Measurements from ENCODE around the gene ERCC6L. TPM values are rescaled to one million over a fixed set of nuclear protein-coding genes. Genes with fewer than 3 reads are reported as not detected.

The ERCC6L gene
- total and polyA plus RNA-seq, 2 donors (not counting 1 experiment from before 2014, with no cell fraction given): 0.34 to 0.61 TPM

GRCh38 chrX:72255864-72256263 is 17.0 kb upstream of the ERCC6L start:
- ChIA-PET CTCF (interaction anchor here (1.7 kb wide), 1 partner anchor 12 kb away, joined by 6 read pairs; no protein-coding TSS in a partner anchor), POLR2A (no interaction called here)
- no peaks in the 10 kb centered on the region for H3K4me1 Mint-ChIP-seq
- TF ChIP-seq EZH2 (IDR thresholded peaks at IDR 0.05; ENCODE audit: borderline replicate concordance, insufficient read depth, low read depth, low read length, poor library complexity, severe bottlenecking): no peak
- TF ChIP-seq, protein P1, sequence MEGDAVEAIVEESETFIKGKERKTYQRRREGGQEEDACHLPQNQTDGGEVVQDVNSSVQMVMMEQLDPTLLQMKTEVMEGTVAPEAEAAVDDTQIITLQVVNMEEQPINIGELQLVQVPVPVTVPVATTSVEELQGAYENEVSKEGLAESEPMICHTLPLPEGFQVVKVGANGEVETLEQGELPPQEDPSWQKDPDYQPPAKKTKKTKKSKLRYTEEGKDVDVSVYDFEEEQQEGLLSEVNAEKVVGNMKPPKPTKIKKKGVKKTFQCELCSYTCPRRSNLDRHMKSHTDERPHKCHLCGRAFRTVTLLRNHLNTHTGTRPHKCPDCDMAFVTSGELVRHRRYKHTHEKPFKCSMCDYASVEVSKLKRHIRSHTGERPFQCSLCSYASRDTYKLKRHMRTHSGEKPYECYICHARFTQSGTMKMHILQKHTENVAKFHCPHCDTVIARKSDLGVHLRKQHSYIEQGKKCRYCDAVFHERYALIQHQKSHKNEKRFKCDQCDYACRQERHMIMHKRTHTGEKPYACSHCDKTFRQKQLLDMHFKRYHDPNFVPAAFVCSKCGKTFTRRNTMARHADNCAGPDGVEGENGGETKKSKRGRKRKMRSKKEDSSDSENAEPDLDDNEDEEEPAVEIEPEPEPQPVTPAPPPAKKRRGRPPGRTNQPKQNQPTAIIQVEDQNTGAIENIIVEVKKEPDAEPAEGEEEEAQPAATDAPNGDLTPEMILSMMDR (IDR thresholded peaks at IDR 0.05): no peak
- Histone ChIP-seq H3K9me3 (ENCODE audit: control extremely low read depth in 1 of 3, control insufficient read depth in 2 of 3, insufficient read depth in 1 of 3, low read length in 2 of 3) (no peaks in the 10 kb centered on the region), H3K4me1 (ENCODE audit: control insufficient read depth in 2 of 2, insufficient read depth in 2 of 2, low read length in 2 of 2) (no peaks in the 10 kb centered on the region), H4K20me1 (ENCODE audit: control insufficient read depth, insufficient read depth, low read length, poor library complexity, severe bottlenecking) (no peaks in the 10 kb centered on the region), H3K9ac (ENCODE audit: low read length) (no peak overlapping the region), H2AFZ (ENCODE audit: insufficient read depth, low read depth, low read length, poor library complexity, severe bottlenecking) (no peak overlapping the region), H3K4me3 (ENCODE audit: control extremely low read depth in 1 of 5, extremely low read depth in 1 of 5, insufficient read depth in 1 of 5, low read depth in 2 of 5, low read length in 4 of 5) (no peak overlapping the region), H3K36me3 (replicated peaks in 1 of 2; ENCODE audit: control extremely low read depth in 1 of 2, control insufficient read depth in 1 of 2, extremely low read depth in 1 of 2, insufficient read depth in 2 of 2, low read length in 1 of 2) (no peaks in the 10 kb centered on the region), H3K27me3 (replicated peaks in 1 of 4; ENCODE audit: control extremely low read depth in 1 of 4, control insufficient read depth in 3 of 4, insufficient read depth in 4 of 4, low read length in 3 of 4) (peaks cover 0 to 5% (median 1%) of the 10 kb centered on the region in 4 experiments), H3K27ac (ENCODE audit: low read length in 2 of 2) (no peak overlapping the region), H3K4me2 (replicated peaks; ENCODE audit: low read depth, low read length, poor library complexity, severe bottlenecking) (no peak overlapping the region), H3K79me2 (ENCODE audit: control insufficient read depth, insufficient read depth, low read length) (no peaks in the 10 kb centered on the region)
- no peak for ATAC-seq (ENCODE audit: low read depth)
- no peaks in the 10 kb centered on the region for H3K9me3 Mint-ChIP-seq (ENCODE audit: insufficient read depth)
- intact Hi-C loops (cut with micrococcal nuclease): no loop called here
- DNase-seq: no peak
- H3K4me3 Mint-ChIP-seq: no peak overlapping the region
- WGBS (ENCODE audit: insufficient coverage): 100% methylated on average over 1 of the region's 7 CpGs
- H3K27ac Mint-ChIP-seq: no peak overlapping the region
- H3K27me3 Mint-ChIP-seq: peaks cover 35% of the 10 kb centered on the region

- Histone ChIP-seq H3K79me2 (ENCODE audit: control insufficient read depth, insufficient read depth, low read length) (no peaks in the 10 kb centered on the region), H3K36me3 (replicated peaks in 1 of 2; ENCODE audit: control extremely low read depth in 1 of 2, control insufficient read depth in 1 of 2, extremely low read depth in 1 of 2, insufficient read depth in 2 of 2, low read length in 1 of 2) (no peaks in the 10 kb centered on the region), H3K4me2 (replicated peaks; ENCODE audit: low read depth, low read length, poor library complexity, severe bottlenecking) (no peak overlapping the region), H4K20me1 (ENCODE audit: control insufficient read depth, insufficient read depth, low read length, poor library complexity, severe bottlenecking) (no peaks in the 10 kb centered on the region), H3K27me3 (replicated peaks in 1 of 4; ENCODE audit: control extremely low read depth in 1 of 4, control insufficient read depth in 3 of 4, insufficient read depth in 4 of 4, low read length in 3 of 4) (peaks cover 0 to 5% (median 1%) of the 10 kb centered on the region in 4 experiments), H3K27ac (ENCODE audit: low read length in 2 of 2) (no peak overlapping the region), H3K9ac (ENCODE audit: low read length) (no peak overlapping the region), H3K9me3 (ENCODE audit: control extremely low read depth in 1 of 3, control insufficient read depth in 2 of 3, insufficient read depth in 1 of 3, low read length in 2 of 3) (no peaks in the 10 kb centered on the region), H3K4me3 (ENCODE audit: control extremely low read depth in 1 of 5, extremely low read depth in 1 of 5, insufficient read depth in 1 of 5, low read depth in 2 of 5, low read length in 4 of 5) (no peak overlapping the region), H2AFZ (ENCODE audit: insufficient read depth, low read depth, low read length, poor library complexity, severe bottlenecking) (no peak overlapping the region), H3K4me1 (ENCODE audit: control insufficient read depth in 2 of 2, insufficient read depth in 2 of 2, low read length in 2 of 2) (no peaks in the 10 kb centered on the region)
- no peak for DNase-seq
- Mint-ChIP-seq H3K4me3 (no peak overlapping the region), H3K9me3 (ENCODE audit: insufficient read depth) (no peaks in the 10 kb centered on the region), H3K27me3 (peaks cover 35% of the 10 kb centered on the region), H3K4me1 (no peaks in the 10 kb centered on the region), H3K27ac (no peak overlapping the region)
- CTCF ChIA-PET: interaction anchor here (1.7 kb wide), 1 partner anchor 12 kb away, joined by 6 read pairs; no protein-coding TSS in a partner anchor
- WGBS (ENCODE audit: insufficient coverage): 15% methylated on average over 13 of the region's 24 CpGs
- TF ChIP-seq, protein P1 (IDR thresholded peaks at IDR 0.05): no peak
- no peak for TF ChIP-seq EZH2 (IDR thresholded peaks at IDR 0.05; ENCODE audit: borderline replicate concordance, insufficient read depth, low read depth, low read length, poor library complexity, severe bottlenecking)
- ATAC-seq (ENCODE audit: low read depth): no peak
- POLR2A ChIA-PET: no interaction called here
- intact Hi-C loops (cut with micrococcal nuclease): no loop called here
These were observed 16.6 kb upstream of the ERCC6L start for GRCh38 chrX:72255445-72255844.
